ENCODE measurements around the gene RACGAP1. TPM values are rescaled to one million over a fixed set of nuclear protein-coding genes. Genes with fewer than 3 reads are reported as not detected.

Gene RACGAP1
- total and polyA plus RNA-seq, 2 of the 8 experiments (the other 6 are each of a cell fraction or from before 2014, with no cell fraction given), result 18.0 to 66.3 TPM

DNA sequence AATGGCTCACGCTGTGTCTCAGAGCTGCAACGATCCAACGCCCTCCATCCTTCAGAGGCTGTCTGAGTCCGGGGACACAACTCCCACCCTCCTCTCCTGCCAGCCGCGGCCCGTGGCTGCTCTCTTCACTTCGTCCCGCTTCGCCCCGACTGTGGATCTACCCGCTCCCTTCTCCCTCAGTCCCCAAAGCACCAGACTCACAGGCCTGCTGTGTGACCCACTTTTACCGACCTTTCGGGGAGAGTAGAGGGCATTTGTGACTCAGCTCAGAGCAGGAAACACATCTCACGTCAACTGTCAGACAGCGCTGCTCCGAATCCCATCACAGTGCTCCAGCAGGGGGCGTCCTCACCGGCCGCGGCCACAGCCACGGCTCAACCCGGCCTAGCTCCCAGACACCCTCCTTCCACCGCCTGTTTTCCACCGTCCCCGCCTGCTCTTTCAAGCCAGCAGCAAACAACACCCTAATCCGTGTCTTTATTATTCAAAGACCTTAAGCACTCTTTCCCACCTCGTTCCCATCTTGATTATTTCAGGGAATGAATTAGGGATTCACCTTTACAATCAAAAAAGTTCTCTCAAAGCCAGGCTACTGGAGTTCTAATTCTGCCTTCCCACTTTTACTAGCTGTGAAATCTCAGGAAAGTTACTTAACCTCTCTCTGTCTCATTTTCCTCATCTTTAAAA lies 79.8 kb downstream of the RACGAP1 start:
- no peak overlapping the region for H4K91ac ChIP-seq (replicated peaks; ENCODE audit: insufficient read length, low read length)
- ChIA-PET CTCF (ENCODE audit: partially characterized antibody) (interaction anchor here (0.7 to 7.6 kb wide), 43 partner anchors 10 to 188 kb away, joined by 3 to 104 read pairs (median 4); partner anchors contain the start of genes AQP5 and AQP6), POLR2A (ENCODE audit: partially characterized antibody) (interaction anchor here (0.9 to 1.7 kb wide), 12 partner anchors 8 to 204 kb away, joined by 3 to 6 read pairs (median 4); partner anchors contain the start of genes AQP5 and TMBIM6)
- no peak overlapping the region for H4K5ac ChIP-seq (ENCODE audit: insufficient read length, low read depth, low read length)
- H3K23me2 ChIP-seq (ENCODE audit: low read depth, low read length), result no peaks in the 10 kb centered on the region; the same call in 1 of the 2 replicates
- H4K20me1 ChIP-seq (replicated peaks in 1 of 2; ENCODE audit: control insufficient read depth in 1 of 2, insufficient read depth in 2 of 2, low read length in 2 of 2), result peaks cover 0 to 1% of the 10 kb centered on the region in 2 experiments
- no peaks in the 10 kb centered on the region for H3K9me3 ChIP-seq (ENCODE audit: insufficient read depth in 2 of 2, low read depth in 1 of 2, low read length in 1 of 2)
- no peak overlapping the region for H3K14ac ChIP-seq (ENCODE audit: insufficient read length)
- H2AK5ac ChIP-seq (ENCODE audit: low read depth, low read length), result no peak overlapping the region
- peak overlapping the region; percentile 63 for H2AFZ ChIP-seq (ENCODE audit: low read length)
- peaks cover 3 to 17% (median 4%) of the 10 kb centered on the region in 4 experiments; a peak in 6 of 7 replicates for H3K4me1 ChIP-seq (replicated peaks in 1 of 4; ENCODE audit: control insufficient read depth in 3 of 4, insufficient read depth in 4 of 4, low read length in 3 of 4)
- H3K79me1 ChIP-seq (ENCODE audit: low read depth, low read length), result no peaks in the 10 kb centered on the region
- H3K27me3 ChIP-seq (replicated peaks in 1 of 4; ENCODE audit: control insufficient read depth in 3 of 4, extremely low read depth in 1 of 4, insufficient read depth in 3 of 4, low read length in 3 of 4), result peaks cover 0 to 3% (median 0%) of the 10 kb centered on the region in 4 experiments; a peak in 1 of 7 replicates
- no peak overlapping the region for H3K4ac ChIP-seq (replicated peaks; ENCODE audit: insufficient read length, low read depth, low read length)
- no peak overlapping the region for H3K9ac ChIP-seq (replicated peaks in 1 of 4; ENCODE audit: extremely low read depth in 1 of 4, low read depth in 3 of 4, low read length in 3 of 4)
- peak overlapping the region; percentile 55; the same call in 1 of the 2 replicates for H2BK20ac ChIP-seq (ENCODE audit: low read length)
- peak overlapping the region in 2 of 4 experiments; percentile 16 to 44; a peak in 4 of 8 replicates for H3K4me3 ChIP-seq (ENCODE audit: extremely low read depth in 1 of 4, insufficient read depth in 2 of 4, low read depth in 3 of 4, low read length in 4 of 4)
- 16% methylated on average over 27 of the region's 28 CpGs; no CpG with 5 or more reads in 1 of the 2 experiments for WGBS, 2 experiments (ENCODE audit: extremely low coverage in 1 of 2, insufficient coverage in 1 of 2, insufficient read length in 1 of 2, insufficient replicate concordance in 2 of 2, low coverage in 1 of 2, low lambda C conversion rate in 2 of 2, missing lambda C conversion rate in 1 of 2)
- H3K36me3 ChIP-seq (ENCODE audit: control insufficient read depth in 2 of 4, insufficient read depth in 4 of 4, low read length in 3 of 4), result no peaks in the 10 kb centered on the region
- H3K23ac ChIP-seq (ENCODE audit: insufficient read length), result no peak overlapping the region
- H2BK12ac ChIP-seq (ENCODE audit: low read depth, low read length), result no peak overlapping the region; the same call in 1 of the 2 replicates
- no peak overlapping the region for H3K56ac ChIP-seq (replicated peaks; ENCODE audit: insufficient read length, low read depth, low read length)
- H3K18ac ChIP-seq (ENCODE audit: extremely low read depth, low read length), result peak overlapping the region; percentile 55; the same call in 1 of the 2 replicates
- H3K27ac ChIP-seq (ENCODE audit: low read depth, low read length), result no peak overlapping the region
- peak overlapping the region; percentile 13 to 66 for H3K4me2 ChIP-seq (ENCODE audit: insufficient read depth in 1 of 2, low read depth in 2 of 2, low read length in 2 of 2)
- no peak overlapping the region; the same call in 1 of the 2 replicates for H4K8ac ChIP-seq (ENCODE audit: extremely low read depth, insufficient read depth, low read length)
- DNase-seq (ENCODE audit: low read depth in 1 of 2, low spot score in 2 of 2), result peak; percentile 77 to 97
- H2BK120ac ChIP-seq (replicated peaks; ENCODE audit: low read depth, low read length), result no peak overlapping the region
- no peaks in the 10 kb centered on the region for H3K79me2 ChIP-seq (ENCODE audit: control insufficient read depth in 1 of 2, insufficient read depth in 2 of 2, low read length in 2 of 2)
- peak; percentile 90 for FAIRE-seq
- H2BK5ac ChIP-seq (ENCODE audit: low read depth, low read length), result no peak overlapping the region; the same call in 1 of the 2 replicates
- no peak overlapping the region for H2BK15ac ChIP-seq (ENCODE audit: low read length)
- TF ChIP-seq HDAC2 (IDR thresholded peaks at IDR 0.05; ENCODE audit: borderline replicate concordance in 1 of 2, low read depth in 2 of 2, low read length in 2 of 2), result 0 out of 4 replicates have a peak, but pooled peaks have one; percentile 24 to 34
- TF ChIP-seq SIRT6 (IDR thresholded peaks at IDR 0.05; ENCODE audit: low read length), result no peak
